ENCODE data around the gene PRLH. TPM values are rescaled to one million over a fixed set of nuclear protein-coding genes. Genes with fewer than 3 reads are reported as not detected.

Gene PRLH
- total and polyA plus RNA-seq, 2 of the 13 experiments (the other 11 are each of a cell fraction or from before 2014, with no cell fraction given), result not detected

GRCh38 chr2:237546040-237546875 lies 20.1 kb upstream of the PRLH start:
- H3K79me2 ChIP-seq (ENCODE audit: insufficient read depth, low read length), result no peaks in the 10 kb centered on the region
- POLR2A ChIA-PET, result no interaction called here
- no peaks in the 10 kb centered on the region for H3K9me3 ChIP-seq (ENCODE audit: low read length)
- H3K9ac ChIP-seq (ENCODE audit: insufficient read depth, low read depth, low read length), result no peak overlapping the region
- H3K36me3 ChIP-seq (replicated peaks in 1 of 2; ENCODE audit: control insufficient read depth in 1 of 2, insufficient read depth in 2 of 2, low read length in 2 of 2), result no peaks in the 10 kb centered on the region
- DNase-seq (ENCODE audit: low spot score) (no peak), ATAC-seq (no peak), FAIRE-seq (no peak)
- CTCF ChIA-PET (ENCODE audit: low intra/inter-chr PET ratio, low total read pairs), result no interaction called here
- H3K4me2 ChIP-seq (ENCODE audit: low read depth, low read length), result no peak overlapping the region
- BruUV-seq (replicated peaks), result no TSS peak
- H3K4me1 ChIP-seq (ENCODE audit: insufficient read depth, low read length), result peaks cover 52% of the 10 kb centered on the region
- WGBS (ENCODE audit: low lambda C conversion rate), result 25% methylated on average over 8 of the region's 8 CpGs
- no peak overlapping the region for H3K27ac ChIP-seq (ENCODE audit: extremely low read length, insufficient read depth, low read length)
- H3K27me3 ChIP-seq (ENCODE audit: control insufficient read depth in 1 of 2, insufficient read depth in 2 of 2, low read length in 2 of 2), result peaks cover 5 to 32% of the 10 kb centered on the region in 2 experiments; a peak in 4 of 5 replicates
- in situ Hi-C loops (cut with HindIII; ENCODE audit: extremely low pct_ligation_motif_present, low pct_unique_long_range_greater_than_20kb) (no loop called here), intact Hi-C loops (cut with micrococcal nuclease; ENCODE audit: unreplicated experiment) (no loop called here)
- H4K20me1 ChIP-seq (ENCODE audit: insufficient read depth, low read length), result no peaks in the 10 kb centered on the region
- no peak overlapping the region for H3K4me3 ChIP-seq (replicated peaks in 1 of 3; ENCODE audit: insufficient read depth in 1 of 3, low read depth in 2 of 3, low read length in 3 of 3)
- H2AFZ ChIP-seq (ENCODE audit: low read length), result no peak overlapping the region
- no peak for TF ChIP-seq ZMYM3 (CRISPR knock-in tag; IDR thresholded peaks at IDR 0.05)
- no peak for TF ChIP-seq RARG (CRISPR knock-in tag; IDR thresholded peaks at IDR 0.05; ENCODE audit: low read depth)
- TF ChIP-seq HOMEZ (CRISPR knock-in tag; IDR thresholded peaks at IDR 0.05; ENCODE audit: low read depth), result no peak
- no peak for TF ChIP-seq ZNF878 (CRISPR knock-in tag; IDR thresholded peaks at IDR 0.05)
- no peak for TF ChIP-seq TOE1 (CRISPR knock-in tag; IDR thresholded peaks at IDR 0.05)
- TF ChIP-seq ZNF281 (CRISPR knock-in tag; IDR thresholded peaks at IDR 0.05; ENCODE audit: borderline replicate concordance), result no peak
- no peak for TF ChIP-seq ETS1 (CRISPR knock-in tag; IDR thresholded peaks at IDR 0.05)
- no peak for TF ChIP-seq ZHX2 (IDR thresholded peaks at IDR 0.05; ENCODE audit: low read depth)
- TF ChIP-seq ZHX2 (CRISPR knock-in tag; IDR thresholded peaks at IDR 0.05; ENCODE audit: borderline replicate concordance), result no peak
- TF ChIP-seq KDM2A (CRISPR knock-in tag; IDR thresholded peaks at IDR 0.05; ENCODE audit: borderline replicate concordance, low read depth), result no peak
- no peak for TF ChIP-seq ZNF703 (CRISPR knock-in tag; IDR thresholded peaks at IDR 0.05; ENCODE audit: borderline replicate concordance)
- TF ChIP-seq RBAK (CRISPR knock-in tag; IDR thresholded peaks at IDR 0.05), result no peak
